Measurements from ENCODE around the gene ZNF518B. TPM values are rescaled to one million over a fixed set of nuclear protein-coding genes. Genes with fewer than 3 reads are reported as not detected.

The ZNF518B gene
- polyA plus RNA-seq, 1 of the 3 experiments (the other 2 are of a cell fraction) = 3.1 TPM

GRCh38 chr4:10491401-10491800 lies 34.2 kb upstream of the ZNF518B start:
- Histone ChIP-seq H3K27me3 (ENCODE audit: insufficient read depth) (peaks cover 9% of the 10 kb centered on the region; the same call in 1 of the 2 replicates), H3K4me3 (ENCODE audit: low read depth in 2 of 2, low read length in 1 of 2) (no peak overlapping the region), H3K36me3 (replicated peaks in 1 of 2; ENCODE audit: control insufficient read depth in 1 of 2, insufficient read depth in 2 of 2, low read length in 1 of 2) (no peaks in the 10 kb centered on the region), H3K79me2 (ENCODE audit: insufficient read depth) (no peaks in the 10 kb centered on the region), H3K4me2 (no peak overlapping the region), H2AFZ (ENCODE audit: low read depth) (no peak overlapping the region), H3F3A (replicated peaks; ENCODE audit: insufficient read depth) (no peaks in the 10 kb centered on the region), H3K27ac (ENCODE audit: low read depth in 2 of 2, low read length in 1 of 2) (no peak overlapping the region), H4K20me1 (ENCODE audit: insufficient read depth) (no peaks in the 10 kb centered on the region), H3K9me2 (no peaks in the 10 kb centered on the region), H3K9me3 (no peaks in the 10 kb centered on the region), H3K9ac (no peak overlapping the region), H3K4me1 (ENCODE audit: control insufficient read depth in 1 of 2, insufficient read depth in 2 of 2, low read depth in 1 of 2, low read length in 1 of 2) (no peaks in the 10 kb centered on the region)
- no peak for DNase-seq
- ChIA-PET CTCF (interaction anchor here (1.1 to 1.7 kb wide), 2 partner anchors 13 to 334 kb away, joined by 3 read pairs; no protein-coding TSS in a partner anchor), POLR2A (no interaction called here)
- 4% methylated on average over 3 of the region's 3 CpGs for WGBS (ENCODE audit: low lambda C conversion rate)
- no peak for TF ChIP-seq MEF2A (IDR thresholded peaks at IDR 0.05; ENCODE audit: borderline replicate concordance, low read depth)
- no peak for TF ChIP-seq USF2 (IDR thresholded peaks at IDR 0.05; ENCODE audit: borderline replicate concordance, low read depth, low read length)

- 12% methylated on average over 5 of the region's 5 CpGs for WGBS (ENCODE audit: low lambda C conversion rate)
- H3K27ac ChIP-seq (ENCODE audit: low read depth in 2 of 2, low read length in 1 of 2) = no peak overlapping the region
- H3F3A ChIP-seq (replicated peaks; ENCODE audit: insufficient read depth) = no peaks in the 10 kb centered on the region
- H3K4me1 ChIP-seq (ENCODE audit: control insufficient read depth in 1 of 2, insufficient read depth in 2 of 2, low read depth in 1 of 2, low read length in 1 of 2) = no peaks in the 10 kb centered on the region
- no peak overlapping the region for H3K4me3 ChIP-seq (ENCODE audit: low read depth in 2 of 2, low read length in 1 of 2)
- H3K9ac ChIP-seq = no peak overlapping the region
- H3K79me2 ChIP-seq (ENCODE audit: insufficient read depth) = no peaks in the 10 kb centered on the region
- no peaks in the 10 kb centered on the region for H4K20me1 ChIP-seq (ENCODE audit: insufficient read depth)
- ChIA-PET POLR2A (no interaction called here), CTCF (interaction anchor here (1.1 to 1.7 kb wide), 2 partner anchors 13 to 333 kb away, joined by 3 read pairs; no protein-coding TSS in a partner anchor)
- H3K4me2 ChIP-seq = no peak overlapping the region
- no peaks in the 10 kb centered on the region for H3K36me3 ChIP-seq (replicated peaks in 1 of 2; ENCODE audit: control insufficient read depth in 1 of 2, insufficient read depth in 2 of 2, low read length in 1 of 2)
- no peaks in the 10 kb centered on the region for H3K9me3 ChIP-seq
- no peak for DNase-seq
- no peak for TF ChIP-seq JUND (IDR thresholded peaks at IDR 0.05)
- no peak for TF ChIP-seq CHD2 (IDR thresholded peaks at IDR 0.05; ENCODE audit: low read length, partially characterized antibody)
- no peak for TF ChIP-seq ELF1 (IDR thresholded peaks at IDR 0.05)
- no peak for TF ChIP-seq TCF12 (IDR thresholded peaks at IDR 0.05)
- TF ChIP-seq TAF1 (IDR thresholded peaks at IDR 0.05; ENCODE audit: borderline replicate concordance, low read depth, low read length) = no peak
- TF ChIP-seq CTCF (IDR thresholded peaks at IDR 0.05) = no peak
- no peak for TF ChIP-seq FOXJ3 (CRISPR knock-in tag; IDR thresholded peaks at IDR 0.05)
- TF ChIP-seq FOSL2 (IDR thresholded peaks at IDR 0.05; ENCODE audit: borderline replicate concordance, low read depth) = no peak
- no peak for TF ChIP-seq GABPA (IDR thresholded peaks at IDR 0.05; ENCODE audit: low read depth)
- TF ChIP-seq SIN3A (IDR thresholded peaks at IDR 0.05; ENCODE audit: borderline replicate concordance, low read depth, low read length) = no peak
- TF ChIP-seq FOXM1 (IDR thresholded peaks at IDR 0.05; ENCODE audit: low read depth) = no peak
- H3K27me3 ChIP-seq (ENCODE audit: insufficient read depth) = peaks cover 9% of the 10 kb centered on the region; the same call in 1 of the 2 replicates
- no peaks in the 10 kb centered on the region for H3K9me2 ChIP-seq
- H2AFZ ChIP-seq (ENCODE audit: low read depth) = no peak overlapping the region
Measured at GRCh38 chr4:10490996-10491395, 33.8 kb upstream of the ZNF518B start.
